Mesenchymal stem cell (in vitro differentiated cells and primary cell): ENCODE measurements around the gene RPAIN.
A peak's percentile ranks its signal among the peaks of the same experiment; 100 is the strongest.
"Not testable (repeated sequence)": the region's sequence is repeated elsewhere in the genome, so short reads cannot be mapped to it uniquely, and the experiment has no call there.

Experiments
- DNase-seq: peaks from one replicate; pipeline ENCODE4 v3.0.0-alpha.2; 2013
- H2AFZ ChIP-seq: one replicate; pipeline ENCODE4 v1.6.1; 2013; ENCODE audit warnings: low read depth, mild to moderate bottlenecking, control low read depth, inconsistent platforms, low read length, moderate library complexity
- H2AK5ac ChIP-seq: 2 replicates; pipeline ENCODE4 v1.6.1; 2013; ENCODE audit warnings: low read length, moderate library complexity, mild to moderate bottlenecking, inconsistent platforms; ENCODE audit not compliant: severe bottlenecking
- H2BK120ac ChIP-seq: one replicate; pipeline ENCODE4 v1.6.1; 2013; ENCODE audit warnings: low read depth, mild to moderate bottlenecking, inconsistent platforms, low read length, moderate library complexity
- H2BK12ac ChIP-seq, 2 experiments: one replicate each; pipeline ENCODE4 v1.6.1; 2013; ENCODE audit warnings: inconsistent platforms in 2 of 2, low read length in 2 of 2, mild to moderate bottlenecking in 2 of 2, moderate library complexity in 2 of 2, control low read depth in 1 of 2
- H2BK15ac ChIP-seq: one replicate; pipeline ENCODE4 v1.6.1; 2013; ENCODE audit warnings: mild to moderate bottlenecking, low read depth, inconsistent platforms; ENCODE audit not compliant: poor library complexity, severe bottlenecking
- H2BK5ac ChIP-seq: 2 replicates; pipeline ENCODE4 v1.6.1; 2013; ENCODE audit warnings: low read depth, mild to moderate bottlenecking, low read length, control low read depth, inconsistent platforms; ENCODE audit not compliant: poor library complexity, severe bottlenecking
- H3K14ac ChIP-seq, 2 experiments: one replicate each; pipeline ENCODE4 v1.6.1; 2013; ENCODE audit warnings: inconsistent platforms in 2 of 2, low read length in 2 of 2, control low read depth in 1 of 2, mild to moderate bottlenecking in 1 of 2, moderate library complexity in 1 of 2
- H3K18ac ChIP-seq, 2 experiments: one replicate each; pipeline ENCODE4 v1.6.1; 2013; ENCODE audit warnings: inconsistent platforms in 2 of 2, low read length in 2 of 2, control low read depth in 1 of 2, low read depth in 1 of 2, mild to moderate bottlenecking in 1 of 2
- H3K23ac ChIP-seq, 2 experiments: one replicate each; pipeline ENCODE4 v1.6.1; 2013; ENCODE audit warnings: inconsistent platforms in 2 of 2, low read length in 2 of 2, mild to moderate bottlenecking in 2 of 2, moderate library complexity in 2 of 2, control low read depth in 1 of 2
- H3K27ac ChIP-seq: 2 replicates; pipeline ENCODE4 v1.5.1; 2013; ENCODE audit warnings: mild to moderate bottlenecking, moderate library complexity, low read length, control low read depth, inconsistent platforms; ENCODE audit not compliant: poor library complexity, severe bottlenecking
- H3K27me3 ChIP-seq, 2 experiments: 2 replicates each; pipeline versions ENCODE4 v1.6.1 to v1.7.0; 2013; ENCODE audit warnings: low read length in 2 of 2, mild to moderate bottlenecking in 2 of 2, moderate library complexity in 2 of 2, control low read depth in 1 of 2, inconsistent platforms in 1 of 2; ENCODE audit not compliant: control insufficient read depth in 1 of 2, insufficient read depth in 1 of 2
- H3K36me3 ChIP-seq, 2 experiments: 2 replicates each; pipeline versions ENCODE4 v1.6.1 to v1.7.0; 2013; ENCODE audit warnings: low read length in 2 of 2, control low read depth in 1 of 2, inconsistent platforms in 1 of 2, low read depth in 1 of 2, mild to moderate bottlenecking in 1 of 2; ENCODE audit not compliant: insufficient read depth in 2 of 2, control insufficient read depth in 1 of 2
- H3K4ac ChIP-seq, 2 experiments: one replicate each; pipeline ENCODE4 v1.6.1; 2013; ENCODE audit warnings: inconsistent platforms in 2 of 2, low read length in 2 of 2, mild to moderate bottlenecking in 2 of 2, moderate library complexity in 2 of 2, control low read depth in 1 of 2, low read depth in 1 of 2
- H3K4me1 ChIP-seq: 2 replicates; pipeline ENCODE4 v1.6.1; 2013; ENCODE audit warnings: low read depth, low read length, control low read depth; ENCODE audit not compliant: control insufficient read depth, insufficient read depth
- H3K4me2 ChIP-seq: 2 replicates; pipeline ENCODE4 v1.6.1; 2013; ENCODE audit warnings: low read length, mild to moderate bottlenecking, inconsistent platforms; ENCODE audit not compliant: poor library complexity, severe bottlenecking
- H3K4me3 ChIP-seq, 2 experiments: 2 replicates each; pipeline versions ENCODE4 v1.5.1 to v1.7.0; 2013; ENCODE audit warnings: low read length in 2 of 2, mild to moderate bottlenecking in 2 of 2, control low read depth in 1 of 2, low read depth in 1 of 2; ENCODE audit not compliant: insufficient read depth in 1 of 2
- H3K79me1 ChIP-seq: replicated peaks from 2 replicates; pipeline ENCODE4 v1.6.1; 2013; ENCODE audit warnings: mild to moderate bottlenecking, control low read depth, low read length, inconsistent platforms; ENCODE audit not compliant: poor library complexity, severe bottlenecking
- H3K9ac ChIP-seq: 2 replicates; pipeline ENCODE4 v1.7.0; 2013; ENCODE audit warnings: mild to moderate bottlenecking, low read length, moderate library complexity
- H3K9me3 ChIP-seq: 2 replicates; pipeline ENCODE4 v1.7.0; 2013; ENCODE audit warnings: mild to moderate bottlenecking, low read length; ENCODE audit not compliant: control insufficient read depth
- H4K8ac ChIP-seq: one replicate; pipeline ENCODE4 v1.6.1; 2013; ENCODE audit warnings: inconsistent platforms, mild to moderate bottlenecking, low read length, moderate library complexity
- H4K91ac ChIP-seq: one replicate; pipeline ENCODE4 v1.6.1; 2013; ENCODE audit warnings: mild to moderate bottlenecking, low read length, inconsistent platforms
- WGBS: methylation state at CpG from one replicate; pipeline ENCODE4 v1.1.7; 2013; ENCODE audit warnings: mixed read lengths; 5-methylcytosine and 5-hydroxymethylcytosine counted together

RPAIN gene

GRCh38 chr17:5429191-5429887 lies 9.4 kb downstream of the RPAIN start:
- Histone ChIP-seq H2BK12ac (no peak overlapping the region), H3K36me3 (peaks cover 62 to 91% of the 10 kb centered on the region in 2 experiments), H3K4me2 (no peak overlapping the region), H3K4me3 (no peak overlapping the region), H2BK5ac (no peak overlapping the region), H4K8ac (no peak overlapping the region), H2BK120ac (no peak overlapping the region), H3K14ac (no peak overlapping the region), H2AK5ac (no peak overlapping the region), H2BK15ac (no peak overlapping the region), H3K27ac (no peak overlapping the region), H3K23ac (no peak overlapping the region), H3K27me3 (no peaks in the 10 kb centered on the region), H3K9me3 (no peaks in the 10 kb centered on the region), H3K79me1 (peaks cover 18% of the 10 kb centered on the region), H2AFZ (no peak overlapping the region), H3K4ac (no peak overlapping the region), H3K4me1 (no peaks in the 10 kb centered on the region), H4K91ac (no peak overlapping the region), H3K18ac (no peak overlapping the region), H3K9ac (no peak overlapping the region)
- DNase-seq = peak; percentile 12
- 87% methylated on average over 3 of the region's 3 CpGs for WGBS

- Histone ChIP-seq H3K4ac (no peak overlapping the region), H3K18ac (no peak overlapping the region), H3K4me3 (no peak overlapping the region), H3K14ac (no peak overlapping the region), H2BK15ac (no peak overlapping the region), H3K23ac (no peak overlapping the region), H3K4me1 (peaks cover 3% of the 10 kb centered on the region), H3K36me3 (peaks cover 65 to 90% of the 10 kb centered on the region in 2 experiments), H3K9me3 (no peaks in the 10 kb centered on the region), H2BK120ac (no peak overlapping the region), H2BK5ac (no peak overlapping the region), H2BK12ac (no peak overlapping the region), H3K27me3 (no peaks in the 10 kb centered on the region), H3K79me1 (peaks cover 24% of the 10 kb centered on the region), H2AFZ (no peak overlapping the region), H3K9ac (no peak overlapping the region), H4K91ac (no peak overlapping the region), H3K27ac (no peak overlapping the region), H2AK5ac (no peak overlapping the region), H4K8ac (no peak overlapping the region), H3K4me2 (no peak overlapping the region)
- 100% methylated on average over 3 of the region's 3 CpGs for WGBS
- no peak for DNase-seq
Observed at GRCh38 chr17:5430413-5430999, 10.5 kb downstream of the RPAIN start.

GRCh38 chr17:5431234-5431633 lies 11.3 kb downstream of the RPAIN start:
- not testable (repeated sequence) for H2BK15ac ChIP-seq, H3K23ac ChIP-seq, H3K14ac ChIP-seq, H3K4me2 ChIP-seq, H2BK120ac ChIP-seq, H3K27me3 ChIP-seq, H2BK5ac ChIP-seq, H3K4me1 ChIP-seq, H3K9ac ChIP-seq, H2BK12ac ChIP-seq, H3K4me3 ChIP-seq, H2AK5ac ChIP-seq, DNase-seq, H4K8ac ChIP-seq, H3K4ac ChIP-seq, H3K27ac ChIP-seq, H3K9me3 ChIP-seq, H2AFZ ChIP-seq, H4K91ac ChIP-seq, H3K18ac ChIP-seq
- 91% methylated on average over 5 of the region's 5 CpGs for WGBS
- Histone ChIP-seq H3K79me1 (peaks cover 21% of the 10 kb centered on the region), H3K36me3 (peaks cover 62 to 87% of the 10 kb centered on the region in 2 experiments)

- H3K9ac ChIP-seq = no peak overlapping the region
- peak overlapping the region; percentile 47 for H3K27ac ChIP-seq
- H3K36me3 ChIP-seq = peaks cover 64 to 89% of the 10 kb centered on the region in 2 experiments
- peaks cover 4% of the 10 kb centered on the region for H3K4me1 ChIP-seq
- no peak overlapping the region for H3K4me2 ChIP-seq
- no peak overlapping the region for H2AFZ ChIP-seq
- H2BK15ac ChIP-seq = no peak overlapping the region
- H2BK12ac ChIP-seq = no peak overlapping the region
- DNase-seq = no peak
- peaks cover 21% of the 10 kb centered on the region for H3K79me1 ChIP-seq
- H3K4ac ChIP-seq = no peak overlapping the region
- 100% methylated on average over 2 of the region's 3 CpGs for WGBS
- no peak overlapping the region for H4K91ac ChIP-seq
- H3K14ac ChIP-seq = no peak overlapping the region
- no peak overlapping the region for H2AK5ac ChIP-seq
- no peak overlapping the region for H2BK120ac ChIP-seq
- no peak overlapping the region for H2BK5ac ChIP-seq
- H4K8ac ChIP-seq = no peak overlapping the region
- no peak overlapping the region for H3K18ac ChIP-seq
- H3K27me3 ChIP-seq = no peaks in the 10 kb centered on the region
- H3K9me3 ChIP-seq = no peaks in the 10 kb centered on the region
- no peak overlapping the region for H3K23ac ChIP-seq
- no peak overlapping the region for H3K4me3 ChIP-seq
Observed at GRCh38 chr17:5431949-5432556, 12.1 kb downstream of the RPAIN start.
